HG03097 (cell line): Measurements from ENCODE around the gene MLPH.
"Not testable (repeated sequence)": the region's sequence is repeated elsewhere in the genome, so short reads cannot be mapped to it uniquely, and the experiment has no call there.

Experiments
- ATAC-seq: cut with Tn5 transposase; IDR thresholded peaks from one replicate; pipeline ENCODE4 v1.9.1; 2021; ENCODE audit not compliant: unreplicated experiment, low FRiP score

The MLPH gene

GRCh38 chr2:237457388-237457941, 29.6 kb upstream of the MLPH start:
- no peak for ATAC-seq

- ATAC-seq, result no peak
Observed at GRCh38 chr2:237458519-237458918, 28.5 kb upstream of the MLPH start.

DNA sequence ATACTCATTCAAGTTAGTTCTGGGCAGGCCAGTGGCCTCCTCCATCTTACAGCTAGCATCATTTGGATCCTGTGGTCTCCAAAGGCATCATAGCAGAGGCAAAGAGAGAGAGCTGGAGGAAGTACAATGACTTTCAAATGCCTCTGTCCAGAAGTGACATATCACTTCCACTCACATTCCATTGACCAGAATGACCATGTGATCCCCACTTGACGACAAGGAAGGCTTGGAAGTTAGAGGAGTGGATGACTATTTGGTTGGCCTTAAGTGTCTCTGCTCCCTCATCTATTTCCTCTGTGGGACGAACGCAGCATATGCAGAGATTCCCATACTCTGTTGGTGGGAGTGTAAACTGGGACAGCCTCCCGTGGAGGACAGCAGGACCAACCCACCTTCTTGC, 27.8 kb upstream of the MLPH start:
- ATAC-seq, result no peak

GRCh38 chr2:237459741-237460174, 27.3 kb upstream of the MLPH start:
- ATAC-seq, result no peak

GRCh38 chr2:237464757-237465391, 22.2 kb upstream of the MLPH start:
- ATAC-seq, result no peak

DNA sequence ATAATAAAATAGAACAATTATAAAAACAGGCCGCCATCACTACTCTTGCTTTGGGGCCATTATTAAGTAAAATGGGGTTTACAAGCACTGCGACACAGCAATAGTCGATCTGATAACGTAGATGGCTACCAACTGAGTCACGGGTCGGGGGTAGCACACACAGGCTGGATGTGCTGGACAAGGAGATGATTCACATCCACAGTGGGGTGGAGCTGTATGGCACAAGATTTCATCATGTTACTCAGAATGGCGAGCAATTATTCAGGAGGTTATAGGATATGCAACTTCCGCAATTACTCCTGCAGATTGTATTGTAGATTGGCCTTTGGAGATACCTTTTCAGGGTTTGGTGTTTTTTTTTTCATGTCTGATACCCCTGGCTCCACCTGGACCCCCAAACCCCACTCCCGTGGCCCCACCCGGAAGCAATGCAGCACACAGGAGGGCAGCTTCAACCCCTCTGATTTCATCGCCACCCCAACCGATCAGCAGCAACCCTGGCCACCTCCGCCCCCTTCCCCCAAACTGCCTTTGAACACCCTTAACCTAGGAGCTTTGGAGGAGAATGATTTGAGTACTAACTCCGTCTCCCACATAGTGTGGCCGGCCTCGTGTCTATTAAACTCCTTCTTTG, 21.4 kb upstream of the MLPH start:
- ATAC-seq, result no peak

DNA sequence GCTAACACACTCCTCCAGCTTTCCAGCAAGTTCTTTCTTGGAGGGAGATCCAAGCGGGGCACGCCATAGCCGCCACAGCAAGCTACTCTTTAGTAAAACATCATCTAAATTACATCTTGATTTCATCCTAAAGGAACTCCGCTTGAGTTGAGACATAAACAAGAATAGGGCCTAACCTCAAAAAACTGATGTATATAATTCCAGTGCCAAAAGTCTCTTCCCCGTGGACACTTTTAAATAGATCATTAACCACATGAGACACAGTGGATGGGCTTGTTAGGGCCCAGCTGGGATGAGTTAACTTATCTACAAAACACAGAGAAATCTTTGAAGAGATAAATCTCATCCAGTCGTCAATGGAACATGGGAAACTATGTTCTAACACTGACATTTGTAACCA, 20.8 kb upstream of the MLPH start:
- no peak for ATAC-seq

DNA sequence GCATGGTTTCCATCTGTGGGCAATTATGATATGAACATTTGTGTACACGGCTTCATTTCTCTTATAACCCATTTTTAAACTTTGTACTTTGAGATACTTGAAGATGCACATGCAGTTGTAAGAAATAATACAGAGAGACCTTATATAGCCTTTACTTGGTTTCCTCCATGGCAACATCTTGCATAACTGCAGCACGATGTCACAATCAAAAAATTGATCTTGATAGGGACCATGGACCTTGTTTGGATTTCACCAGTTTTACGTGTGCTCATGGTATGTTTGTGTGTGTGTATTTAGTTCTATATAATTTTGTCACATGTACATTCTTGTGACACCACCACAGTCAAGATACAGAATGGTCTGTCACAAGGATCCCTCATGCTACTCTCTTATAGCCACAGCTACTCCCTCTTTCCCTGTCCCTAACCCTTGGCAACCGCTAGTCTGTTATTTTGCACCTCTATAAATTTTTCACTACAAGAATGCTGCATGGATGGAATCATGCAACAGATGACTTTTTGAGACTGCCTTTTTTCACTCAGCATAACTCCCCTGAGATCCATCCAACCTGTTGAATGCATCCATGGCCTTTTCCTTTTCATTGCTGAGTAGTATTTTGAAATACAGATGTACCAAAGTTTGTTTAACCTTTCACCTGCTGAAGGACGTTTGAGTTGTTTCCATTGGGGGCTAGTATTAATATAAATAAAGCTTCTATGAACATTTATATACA, 19.4 kb upstream of the MLPH start:
- ATAC-seq, result no peak

DNA sequence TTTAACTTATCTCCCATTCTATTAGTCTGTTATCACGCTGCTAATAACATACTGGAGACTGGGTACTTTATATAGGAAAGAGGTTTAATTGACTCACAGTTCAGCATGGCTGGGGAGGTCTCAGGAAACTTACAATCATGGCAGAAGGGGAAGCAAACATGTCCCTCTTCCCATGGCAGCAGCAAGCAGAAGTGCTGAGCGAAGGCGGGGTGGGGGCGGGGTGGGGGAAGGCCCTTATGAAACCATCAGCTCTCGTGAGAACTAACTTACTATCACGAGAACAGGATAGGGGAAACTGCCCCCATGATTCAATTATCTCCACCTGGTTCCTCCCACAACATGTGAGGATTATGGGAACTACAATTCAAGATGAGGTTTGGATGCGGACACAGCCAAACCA, 17.6 kb upstream of the MLPH start:
- ATAC-seq, result not testable (repeated sequence)

DNA sequence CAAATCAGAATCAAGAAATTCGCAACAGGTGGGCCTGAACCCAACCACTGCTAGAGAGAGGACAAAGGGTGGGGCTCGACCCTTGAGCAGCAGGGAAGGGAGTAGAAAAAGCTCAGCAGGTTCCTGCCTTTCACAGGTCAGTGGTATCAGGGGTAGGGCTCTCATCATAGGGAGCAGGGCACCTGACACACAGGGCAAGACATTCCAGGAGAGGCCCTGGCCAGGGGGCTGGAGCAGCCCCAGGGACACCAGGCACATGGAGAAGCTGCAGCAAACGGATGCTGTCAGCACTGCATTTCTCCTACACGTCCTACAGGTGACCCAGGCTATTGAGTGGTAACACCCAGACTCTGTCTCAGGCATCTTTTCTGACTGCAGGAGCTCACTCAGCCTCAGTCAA, 17.2 kb upstream of the MLPH start:
- no peak for ATAC-seq

GRCh38 chr2:237470914-237471313, 16.1 kb upstream of the MLPH start:
- no peak for ATAC-seq

GRCh38 chr2:237471438-237472186, 15.4 kb upstream of the MLPH start:
- ATAC-seq, result no peak

GRCh38 chr2:237472187-237472712, 14.8 kb upstream of the MLPH start:
- ATAC-seq, result no peak

GRCh38 chr2:237472909-237473877, 13.9 kb upstream of the MLPH start:
- no peak for ATAC-seq

GRCh38 chr2:237473878-237474441, 13.1 kb upstream of the MLPH start:
- no peak for ATAC-seq

- ATAC-seq, result no peak
Observed at GRCh38 chr2:237474442-237474911, 12.6 kb upstream of the MLPH start.

DNA sequence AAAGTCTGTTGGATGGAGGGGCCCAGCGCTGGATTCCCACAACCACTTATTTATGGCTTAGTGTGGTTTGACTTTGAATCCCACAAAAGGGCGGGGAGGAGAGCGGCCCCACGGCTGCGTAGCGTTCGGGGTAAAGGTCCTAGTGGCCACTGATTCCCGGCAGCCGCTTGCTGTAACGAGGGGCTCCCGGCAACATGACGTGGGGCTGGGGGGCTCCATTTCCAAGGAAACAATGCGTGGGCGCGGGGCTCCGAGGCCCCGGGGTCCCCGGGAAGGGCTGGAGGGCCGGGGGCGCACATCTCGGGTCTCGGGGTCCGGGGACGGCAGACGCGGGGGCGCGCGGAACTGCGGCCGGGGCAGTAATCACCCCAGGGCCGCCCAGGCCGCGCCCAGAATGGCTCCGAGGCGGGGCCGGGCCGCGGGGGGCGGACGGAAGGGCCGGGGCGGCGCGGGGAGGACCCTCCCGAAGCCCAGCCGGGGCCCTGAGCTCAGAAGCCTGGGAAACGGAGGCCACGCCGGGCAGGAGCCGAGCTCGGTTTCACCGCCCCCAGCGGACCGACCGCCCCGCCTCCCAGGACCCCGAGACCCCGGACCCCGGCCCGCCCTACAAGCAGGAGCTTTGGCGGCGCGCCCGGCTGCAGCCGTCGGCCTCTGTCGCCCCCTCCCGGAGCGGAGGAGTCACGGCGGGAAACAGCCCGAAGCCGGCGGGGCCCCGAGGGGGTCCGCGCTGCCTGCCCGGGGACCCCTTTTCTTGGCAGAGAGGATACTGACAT, 11.9 kb upstream of the MLPH start:
- peak; percentile 86 for ATAC-seq

DNA sequence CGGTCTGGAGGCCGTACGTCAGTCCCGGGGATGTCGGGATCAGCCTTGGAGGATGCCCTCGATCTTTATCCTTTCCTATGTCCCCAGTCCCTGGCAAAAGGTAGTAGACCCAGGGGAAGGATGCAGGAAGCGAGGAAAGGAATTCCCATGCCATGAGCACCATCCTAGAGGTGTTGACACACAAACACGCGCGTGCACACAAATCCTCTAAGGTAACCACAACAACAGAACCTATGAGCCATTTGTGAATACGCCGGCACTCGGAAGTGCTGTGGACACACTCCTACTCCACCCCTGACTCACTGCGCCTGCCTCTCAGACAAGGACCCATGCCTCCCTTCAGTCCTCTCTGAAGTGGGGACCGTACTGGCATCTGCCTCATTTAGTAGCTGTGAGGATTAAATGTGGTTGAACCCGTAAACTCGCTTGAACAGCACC, 11.3 kb upstream of the MLPH start:
- ATAC-seq, result no peak
